ENCODE data around the gene SPATA20. TPM values are rescaled to one million over a fixed set of nuclear protein-coding genes. Genes with fewer than 3 reads are reported as not detected.

The SPATA20 gene
- total RNA-seq, 1 donor: 142 TPM

DNA sequence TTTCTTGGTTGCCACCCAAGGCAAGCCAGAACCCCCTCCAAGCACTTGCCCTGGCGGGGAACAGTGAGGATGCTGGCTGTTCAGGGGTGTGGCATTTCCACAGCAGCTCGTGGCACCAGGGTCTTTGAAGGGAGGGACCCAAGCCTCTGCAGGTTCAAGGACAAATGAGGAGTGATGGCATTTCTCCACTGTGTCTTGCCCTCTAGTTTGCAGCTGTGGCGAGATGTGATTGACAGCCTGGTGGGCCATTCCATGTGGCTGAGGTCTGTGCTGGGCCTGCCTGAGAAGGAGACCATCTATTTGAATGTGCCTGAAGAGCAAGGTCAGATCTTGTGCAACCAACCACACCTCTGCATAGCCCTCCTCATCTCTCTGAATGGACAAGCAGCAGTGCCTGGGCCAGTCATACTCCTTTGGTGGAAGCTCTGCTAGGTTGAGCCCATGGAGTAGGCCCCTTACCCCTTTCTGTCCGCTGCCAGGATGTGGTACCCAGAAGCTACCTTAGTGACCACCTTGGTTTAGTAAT, 19.0 kb upstream of the SPATA20 start:
- no peak overlapping the region for H3K4me3 ChIP-seq (ENCODE audit: insufficient read depth, low read length)
- H3K27ac ChIP-seq (ENCODE audit: low read depth, low read length): no peak overlapping the region

DNA sequence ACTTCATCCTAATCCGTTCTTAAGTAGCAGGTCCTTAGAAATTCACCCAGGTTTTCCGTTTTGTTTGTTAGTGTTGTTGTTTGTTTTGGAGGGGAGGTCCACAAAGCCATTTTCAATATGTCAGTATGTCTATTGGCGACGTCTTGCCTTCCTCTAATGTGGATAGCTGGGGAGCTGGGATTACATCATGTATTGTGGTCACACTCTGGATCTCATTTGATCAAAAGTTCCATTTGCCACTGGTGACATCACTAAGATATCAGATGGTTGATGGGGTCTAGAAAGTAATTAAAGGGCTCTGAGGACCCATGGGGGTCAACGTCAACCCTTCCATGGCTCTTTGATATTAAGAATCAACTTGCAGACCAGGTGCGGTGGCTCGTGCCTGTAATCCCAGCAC, 17.1 kb upstream of the SPATA20 start:
- Histone ChIP-seq H3K79me2 (ENCODE audit: insufficient read depth, low read length) (no peaks in the 10 kb centered on the region), H4K20me1 (ENCODE audit: insufficient read depth, low read length) (no peaks in the 10 kb centered on the region), H3K4me3 (ENCODE audit: insufficient read depth, low read length) (no peak overlapping the region), H3K27me3 (ENCODE audit: insufficient read depth, low read length) (peaks cover 40% of the 10 kb centered on the region), H2AFZ (ENCODE audit: low read length) (no peak overlapping the region), H3K9me3 (ENCODE audit: low read depth, low read length) (no peaks in the 10 kb centered on the region), H3K4me2 (ENCODE audit: insufficient read depth, low read length) (no peak overlapping the region), H3K27ac (ENCODE audit: low read depth, low read length) (no peak overlapping the region), H3K36me3 (ENCODE audit: insufficient read depth, low read length) (no peaks in the 10 kb centered on the region), H3K4me1 (ENCODE audit: insufficient read depth, low read length) (peaks cover 9% of the 10 kb centered on the region)
- TF ChIP-seq, protein P1, sequence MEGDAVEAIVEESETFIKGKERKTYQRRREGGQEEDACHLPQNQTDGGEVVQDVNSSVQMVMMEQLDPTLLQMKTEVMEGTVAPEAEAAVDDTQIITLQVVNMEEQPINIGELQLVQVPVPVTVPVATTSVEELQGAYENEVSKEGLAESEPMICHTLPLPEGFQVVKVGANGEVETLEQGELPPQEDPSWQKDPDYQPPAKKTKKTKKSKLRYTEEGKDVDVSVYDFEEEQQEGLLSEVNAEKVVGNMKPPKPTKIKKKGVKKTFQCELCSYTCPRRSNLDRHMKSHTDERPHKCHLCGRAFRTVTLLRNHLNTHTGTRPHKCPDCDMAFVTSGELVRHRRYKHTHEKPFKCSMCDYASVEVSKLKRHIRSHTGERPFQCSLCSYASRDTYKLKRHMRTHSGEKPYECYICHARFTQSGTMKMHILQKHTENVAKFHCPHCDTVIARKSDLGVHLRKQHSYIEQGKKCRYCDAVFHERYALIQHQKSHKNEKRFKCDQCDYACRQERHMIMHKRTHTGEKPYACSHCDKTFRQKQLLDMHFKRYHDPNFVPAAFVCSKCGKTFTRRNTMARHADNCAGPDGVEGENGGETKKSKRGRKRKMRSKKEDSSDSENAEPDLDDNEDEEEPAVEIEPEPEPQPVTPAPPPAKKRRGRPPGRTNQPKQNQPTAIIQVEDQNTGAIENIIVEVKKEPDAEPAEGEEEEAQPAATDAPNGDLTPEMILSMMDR (IDR thresholded peaks at IDR 0.05; ENCODE audit: extremely low read depth, low read depth, low read length): no peak
- DNase-seq (ENCODE audit: insufficient read length, low spot score, missing footprints): peak; percentile 48

More for the DNA sequence above, 19.0 kb upstream of the SPATA20 start:
- no peaks in the 10 kb centered on the region for H3K36me3 ChIP-seq (ENCODE audit: insufficient read depth, low read length)
- no peak overlapping the region for H2AFZ ChIP-seq (ENCODE audit: low read length)
- H3K4me2 ChIP-seq (ENCODE audit: insufficient read depth, low read length): no peak overlapping the region
- H3K9me3 ChIP-seq (ENCODE audit: low read depth, low read length): no peaks in the 10 kb centered on the region
- peak; percentile 23 for DNase-seq (ENCODE audit: insufficient read length, low spot score, missing footprints)
- H4K20me1 ChIP-seq (ENCODE audit: insufficient read depth, low read length): no peaks in the 10 kb centered on the region
- H3K27me3 ChIP-seq (ENCODE audit: insufficient read depth, low read length): peaks cover 27% of the 10 kb centered on the region
- H3K79me2 ChIP-seq (ENCODE audit: insufficient read depth, low read length): no peaks in the 10 kb centered on the region
- TF ChIP-seq, protein P1 (IDR thresholded peaks at IDR 0.05; ENCODE audit: extremely low read depth, low read depth, low read length): no peak
- H3K4me1 ChIP-seq (ENCODE audit: insufficient read depth, low read length): no peaks in the 10 kb centered on the region

DNA sequence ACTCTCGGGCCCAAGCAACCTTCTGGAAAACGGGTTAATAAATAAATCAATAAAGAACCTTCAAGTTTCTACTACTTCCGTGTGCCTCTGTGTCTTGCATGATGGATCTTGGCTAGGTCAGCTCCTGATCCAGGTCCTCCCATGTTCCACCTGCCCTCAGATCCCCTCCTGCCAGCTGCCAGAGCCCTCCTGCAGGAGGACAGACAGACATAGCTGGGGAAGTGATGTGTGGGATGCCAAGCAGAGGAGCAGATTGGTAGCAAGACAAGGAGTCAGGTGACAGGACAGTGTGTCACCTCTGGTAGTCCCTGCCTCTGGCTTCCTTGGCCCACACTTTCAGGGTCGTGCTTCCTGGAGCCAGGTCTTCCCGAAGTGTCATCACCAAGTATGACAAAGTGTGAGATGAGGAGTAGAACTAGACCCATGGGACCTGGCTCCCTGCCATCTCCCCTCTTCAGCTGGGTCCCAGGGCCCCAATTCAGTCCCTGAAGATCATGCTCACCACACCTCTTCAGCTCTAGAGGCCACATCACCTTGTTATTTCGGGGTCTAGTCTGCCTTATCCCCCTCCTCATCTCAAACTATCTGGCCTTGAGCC, 15.4 kb upstream of the SPATA20 start:
- Histone ChIP-seq H3K27me3 (ENCODE audit: insufficient read depth, low read length) (peaks cover 40% of the 10 kb centered on the region), H3K27ac (ENCODE audit: low read depth, low read length) (no peak overlapping the region), H3K9me3 (ENCODE audit: low read depth, low read length) (no peaks in the 10 kb centered on the region), H3K36me3 (ENCODE audit: insufficient read depth, low read length) (no peaks in the 10 kb centered on the region), H3K4me2 (ENCODE audit: insufficient read depth, low read length) (no peak overlapping the region), H2AFZ (ENCODE audit: low read length) (no peak overlapping the region), H3K4me1 (ENCODE audit: insufficient read depth, low read length) (peaks cover 9% of the 10 kb centered on the region), H3K4me3 (ENCODE audit: insufficient read depth, low read length) (no peak overlapping the region), H3K79me2 (ENCODE audit: insufficient read depth, low read length) (no peaks in the 10 kb centered on the region), H4K20me1 (ENCODE audit: insufficient read depth, low read length) (no peaks in the 10 kb centered on the region)
- DNase-seq (ENCODE audit: insufficient read length, low spot score, missing footprints): peak; percentile 77
- TF ChIP-seq, protein P1 (IDR thresholded peaks at IDR 0.05; ENCODE audit: extremely low read depth, low read depth, low read length): no peak

DNA sequence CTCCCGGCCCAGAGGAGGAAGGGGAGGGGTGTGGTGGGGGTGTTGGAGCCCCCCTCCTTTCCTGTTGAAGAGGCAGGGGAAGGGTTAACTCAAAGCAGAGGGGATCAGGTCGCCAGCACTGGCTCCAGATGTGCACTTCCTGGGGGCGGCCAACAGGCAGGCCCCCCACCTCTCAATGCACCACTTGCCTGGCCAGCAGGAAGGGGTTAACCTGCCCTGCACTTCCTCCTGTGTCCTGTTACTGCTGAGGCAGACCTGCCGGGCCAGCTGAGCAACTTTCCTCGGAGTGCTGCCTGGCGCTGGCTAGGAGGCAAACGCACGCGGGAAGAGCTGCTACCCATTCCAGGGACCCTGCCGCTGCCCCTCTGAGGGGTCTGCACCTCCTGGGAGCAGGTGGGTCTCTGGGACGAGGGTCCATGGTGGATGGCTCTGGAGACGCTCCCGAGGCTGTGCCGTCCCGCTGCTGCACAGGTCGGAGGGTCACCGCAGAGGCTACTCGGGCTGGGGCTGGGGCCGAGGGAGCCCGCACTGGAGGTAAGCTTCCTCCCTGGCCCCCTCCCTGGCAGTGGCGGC, 14.4 kb upstream of the SPATA20 start, which contains the start of gene EPN3:
TSS of gene EPN3 (plus strand) at position 284 of the 573 bp plus-strand sequence. CDS start 3,822 bp downstream, outside the sequence.
- Histone ChIP-seq H3K4me2 (ENCODE audit: insufficient read depth, low read length) (peak within 1 kb of the TSS; percentile 56), H4K20me1 (ENCODE audit: insufficient read depth, low read length) (no peaks in the 10 kb centered on the region), H3K9me3 (ENCODE audit: low read depth, low read length) (no peaks in the 10 kb centered on the region), H3K79me2 (ENCODE audit: insufficient read depth, low read length) (no peaks in the 10 kb centered on the region), H3K4me1 (ENCODE audit: insufficient read depth, low read length) (peaks cover 9% of the 10 kb centered on the region), H2AFZ (ENCODE audit: low read length) (no peak within 1 kb of the TSS), H3K27ac (ENCODE audit: low read depth, low read length) (no peak within 1 kb of the TSS), H3K27me3 (ENCODE audit: insufficient read depth, low read length) (peaks cover 40% of the 10 kb centered on the region), H3K36me3 (ENCODE audit: insufficient read depth, low read length) (no peaks in the 10 kb centered on the region), H3K4me3 (ENCODE audit: insufficient read depth, low read length) (peak within 1 kb of the TSS; percentile 12)
- peak; percentile 94 for DNase-seq (ENCODE audit: insufficient read length, low spot score, missing footprints)
- TF ChIP-seq, protein P1 (IDR thresholded peaks at IDR 0.05; ENCODE audit: extremely low read depth, low read depth, low read length): no peak
